ENCODE results near the gene IDH3B.

The IDH3B gene

GRCh38 chr20:2708073-2708415 lies 44.0 kb upstream of the IDH3B start:
- no peak overlapping the region for H3K23ac ChIP-seq (ENCODE audit: low read length in 2 of 2)
- no peak overlapping the region for H2BK120ac ChIP-seq (ENCODE audit: low read depth, low read length)
- no peak overlapping the region for H3K14ac ChIP-seq (ENCODE audit: low read length in 2 of 2)
- WGBS = 61% methylated on average over 5 of the region's 5 CpGs
- H3K4me1 ChIP-seq (ENCODE audit: control insufficient read depth, insufficient read depth, low read depth, low read length) = peaks cover 5% of the 10 kb centered on the region
- no peaks in the 10 kb centered on the region for H3K79me1 ChIP-seq (replicated peaks; ENCODE audit: low read length, poor library complexity, severe bottlenecking)
- H3K4me2 ChIP-seq (ENCODE audit: low read length, poor library complexity, severe bottlenecking) = no peak overlapping the region
- H2AFZ ChIP-seq (ENCODE audit: low read depth, low read length) = no peak overlapping the region
- no peak overlapping the region for H4K91ac ChIP-seq (ENCODE audit: low read length)
- no peak overlapping the region for H3K27ac ChIP-seq (ENCODE audit: low read length, poor library complexity, severe bottlenecking)
- no peak overlapping the region for H3K9ac ChIP-seq (ENCODE audit: low read length)
- H2BK15ac ChIP-seq (ENCODE audit: low read depth, poor library complexity, severe bottlenecking) = no peak overlapping the region
- H3K9me3 ChIP-seq (ENCODE audit: control insufficient read depth, low read length) = no peaks in the 10 kb centered on the region
- no peak overlapping the region for H3K18ac ChIP-seq (ENCODE audit: low read depth in 1 of 2, low read length in 2 of 2)
- H3K4ac ChIP-seq (ENCODE audit: low read depth in 1 of 2, low read length in 2 of 2) = no peak overlapping the region
- no peak overlapping the region for H2BK12ac ChIP-seq (ENCODE audit: low read length in 2 of 2)
- H3K27me3 ChIP-seq (ENCODE audit: control insufficient read depth in 1 of 2, insufficient read depth in 1 of 2, low read length in 2 of 2) = peaks cover 86 to 94% of the 10 kb centered on the region in 2 experiments
- H4K8ac ChIP-seq (ENCODE audit: low read length) = no peak overlapping the region
- no peak overlapping the region for H2AK5ac ChIP-seq (ENCODE audit: low read length, severe bottlenecking)
- H3K4me3 ChIP-seq (ENCODE audit: insufficient read depth in 1 of 2, low read depth in 1 of 2, low read length in 2 of 2) = no peak overlapping the region
- H2BK5ac ChIP-seq (ENCODE audit: low read depth, low read length, poor library complexity, severe bottlenecking) = no peak overlapping the region
- no peaks in the 10 kb centered on the region for H3K36me3 ChIP-seq (ENCODE audit: control insufficient read depth in 1 of 2, insufficient read depth in 2 of 2, low read depth in 1 of 2, low read length in 2 of 2)
- DNase-seq = no peak

- no peaks in the 10 kb centered on the region for H3K36me3 ChIP-seq (ENCODE audit: control insufficient read depth in 1 of 2, insufficient read depth in 2 of 2, low read depth in 1 of 2, low read length in 2 of 2)
- no peak overlapping the region for H3K9ac ChIP-seq (ENCODE audit: low read length)
These were observed 43.5 kb upstream of the IDH3B start for GRCh38 chr20:2707353-2708072.

GRCh38 chr20:2706688-2707352 lies 42.8 kb upstream of the IDH3B start:
- Histone ChIP-seq H3K27me3 (ENCODE audit: control insufficient read depth in 1 of 2, insufficient read depth in 1 of 2, low read length in 2 of 2) (peaks cover 85 to 94% of the 10 kb centered on the region in 2 experiments), H3K79me1 (replicated peaks; ENCODE audit: low read length, poor library complexity, severe bottlenecking) (no peaks in the 10 kb centered on the region), H3K4me3 (ENCODE audit: insufficient read depth in 1 of 2, low read depth in 1 of 2, low read length in 2 of 2) (no peak overlapping the region), H3K4me2 (ENCODE audit: low read length, poor library complexity, severe bottlenecking) (no peak overlapping the region), H3K9me3 (ENCODE audit: control insufficient read depth, low read length) (no peaks in the 10 kb centered on the region), H4K91ac (ENCODE audit: low read length) (no peak overlapping the region), H4K8ac (ENCODE audit: low read length) (no peak overlapping the region), H3K9ac (ENCODE audit: low read length) (no peak overlapping the region), H3K36me3 (ENCODE audit: control insufficient read depth in 1 of 2, insufficient read depth in 2 of 2, low read depth in 1 of 2, low read length in 2 of 2) (no peaks in the 10 kb centered on the region), H2BK5ac (ENCODE audit: low read depth, low read length, poor library complexity, severe bottlenecking) (no peak overlapping the region), H3K14ac (ENCODE audit: low read length in 2 of 2) (no peak overlapping the region), H3K27ac (ENCODE audit: low read length, poor library complexity, severe bottlenecking) (no peak overlapping the region), H2BK120ac (ENCODE audit: low read depth, low read length) (no peak overlapping the region), H2BK12ac (ENCODE audit: low read length in 2 of 2) (no peak overlapping the region), H2AK5ac (ENCODE audit: low read length, severe bottlenecking) (no peak overlapping the region), H3K4ac (ENCODE audit: low read depth in 1 of 2, low read length in 2 of 2) (no peak overlapping the region), H3K23ac (ENCODE audit: low read length in 2 of 2) (no peak overlapping the region), H3K18ac (ENCODE audit: low read depth in 1 of 2, low read length in 2 of 2) (no peak overlapping the region), H3K4me1 (ENCODE audit: control insufficient read depth, insufficient read depth, low read depth, low read length) (peaks cover 5% of the 10 kb centered on the region), H2AFZ (ENCODE audit: low read depth, low read length) (no peak overlapping the region), H2BK15ac (ENCODE audit: low read depth, poor library complexity, severe bottlenecking) (no peak overlapping the region)
- WGBS = 59% methylated on average over 6 of the region's 6 CpGs
- DNase-seq = no peak

More at GRCh38 chr20:2707353-2708072, 43.5 kb upstream of the IDH3B start:
- Histone ChIP-seq H3K4me3 (ENCODE audit: insufficient read depth in 1 of 2, low read depth in 1 of 2, low read length in 2 of 2) (no peak overlapping the region), H2BK5ac (ENCODE audit: low read depth, low read length, poor library complexity, severe bottlenecking) (no peak overlapping the region), H3K4ac (ENCODE audit: low read depth in 1 of 2, low read length in 2 of 2) (no peak overlapping the region), H2AK5ac (ENCODE audit: low read length, severe bottlenecking) (no peak overlapping the region), H3K4me2 (ENCODE audit: low read length, poor library complexity, severe bottlenecking) (no peak overlapping the region), H2BK15ac (ENCODE audit: low read depth, poor library complexity, severe bottlenecking) (no peak overlapping the region), H2BK12ac (ENCODE audit: low read length in 2 of 2) (no peak overlapping the region), H4K91ac (ENCODE audit: low read length) (no peak overlapping the region), H3K27me3 (ENCODE audit: control insufficient read depth in 1 of 2, insufficient read depth in 1 of 2, low read length in 2 of 2) (peaks cover 86 to 94% of the 10 kb centered on the region in 2 experiments), H3K4me1 (ENCODE audit: control insufficient read depth, insufficient read depth, low read depth, low read length) (peaks cover 5% of the 10 kb centered on the region), H3K18ac (ENCODE audit: low read depth in 1 of 2, low read length in 2 of 2) (no peak overlapping the region), H2BK120ac (ENCODE audit: low read depth, low read length) (no peak overlapping the region), H2AFZ (ENCODE audit: low read depth, low read length) (no peak overlapping the region), H3K9me3 (ENCODE audit: control insufficient read depth, low read length) (no peaks in the 10 kb centered on the region), H4K8ac (ENCODE audit: low read length) (peak overlapping the region; percentile 17), H3K27ac (ENCODE audit: low read length, poor library complexity, severe bottlenecking) (no peak overlapping the region), H3K23ac (ENCODE audit: low read length in 2 of 2) (no peak overlapping the region), H3K14ac (ENCODE audit: low read length in 2 of 2) (no peak overlapping the region), H3K79me1 (replicated peaks; ENCODE audit: low read length, poor library complexity, severe bottlenecking) (no peaks in the 10 kb centered on the region)
- no peak for DNase-seq
- WGBS = 66% methylated on average over 12 of the region's 12 CpGs

- Histone ChIP-seq H3K27ac (ENCODE audit: low read length, poor library complexity, severe bottlenecking) (no peak overlapping the region), H3K4me3 (ENCODE audit: insufficient read depth in 1 of 2, low read depth in 1 of 2, low read length in 2 of 2) (no peak overlapping the region), H3K23ac (ENCODE audit: low read length in 2 of 2) (no peak overlapping the region), H2BK120ac (ENCODE audit: low read depth, low read length) (no peak overlapping the region), H2AK5ac (ENCODE audit: low read length, severe bottlenecking) (no peak overlapping the region), H2BK12ac (ENCODE audit: low read length in 2 of 2) (no peak overlapping the region), H3K4me2 (ENCODE audit: low read length, poor library complexity, severe bottlenecking) (no peak overlapping the region), H3K4ac (ENCODE audit: low read depth in 1 of 2, low read length in 2 of 2) (no peak overlapping the region), H3K9ac (ENCODE audit: low read length) (no peak overlapping the region), H2AFZ (ENCODE audit: low read depth, low read length) (no peak overlapping the region), H2BK15ac (ENCODE audit: low read depth, poor library complexity, severe bottlenecking) (no peak overlapping the region), H3K27me3 (ENCODE audit: control insufficient read depth in 1 of 2, insufficient read depth in 1 of 2, low read length in 2 of 2) (peaks cover 85 to 95% of the 10 kb centered on the region in 2 experiments), H3K9me3 (ENCODE audit: control insufficient read depth, low read length) (no peaks in the 10 kb centered on the region), H3K14ac (ENCODE audit: low read length in 2 of 2) (no peak overlapping the region), H3K18ac (ENCODE audit: low read depth in 1 of 2, low read length in 2 of 2) (no peak overlapping the region), H3K4me1 (ENCODE audit: control insufficient read depth, insufficient read depth, low read depth, low read length) (peaks cover 5% of the 10 kb centered on the region), H2BK5ac (ENCODE audit: low read depth, low read length, poor library complexity, severe bottlenecking) (no peak overlapping the region), H4K8ac (ENCODE audit: low read length) (no peak overlapping the region), H3K79me1 (replicated peaks; ENCODE audit: low read length, poor library complexity, severe bottlenecking) (no peaks in the 10 kb centered on the region), H4K91ac (ENCODE audit: low read length) (no peak overlapping the region), H3K36me3 (ENCODE audit: control insufficient read depth in 1 of 2, insufficient read depth in 2 of 2, low read depth in 1 of 2, low read length in 2 of 2) (no peaks in the 10 kb centered on the region)
- DNase-seq = no peak
- 55% methylated on average over 13 of the region's 14 CpGs for WGBS
These were observed 42.1 kb upstream of the IDH3B start for GRCh38 chr20:2705931-2706645.

Data from mesenchymal stem cell (in vitro differentiated cells and primary cell).